GM12892 (cell line): ENCODE results near the gene TNPO3.

Experiments used
- POLR2A ChIP-seq: IDR thresholded peaks from 2 replicates; pipeline ENCODE4 v1.6.1; 2011; ENCODE audit warnings: low read depth, low read length, control low read depth
- POLR2AphosphoS5 ChIP-seq: IDR thresholded peaks from 2 replicates; pipeline ENCODE4 v1.6.1; 2011; ENCODE audit warnings: low read depth, low read length, control low read depth
- TAF1 ChIP-seq: IDR thresholded peaks from 2 replicates; pipeline ENCODE4 v1.6.1; 2011; ENCODE audit warnings: low read depth, mild to moderate bottlenecking, control low read depth, low read length, borderline replicate concordance

DNA sequence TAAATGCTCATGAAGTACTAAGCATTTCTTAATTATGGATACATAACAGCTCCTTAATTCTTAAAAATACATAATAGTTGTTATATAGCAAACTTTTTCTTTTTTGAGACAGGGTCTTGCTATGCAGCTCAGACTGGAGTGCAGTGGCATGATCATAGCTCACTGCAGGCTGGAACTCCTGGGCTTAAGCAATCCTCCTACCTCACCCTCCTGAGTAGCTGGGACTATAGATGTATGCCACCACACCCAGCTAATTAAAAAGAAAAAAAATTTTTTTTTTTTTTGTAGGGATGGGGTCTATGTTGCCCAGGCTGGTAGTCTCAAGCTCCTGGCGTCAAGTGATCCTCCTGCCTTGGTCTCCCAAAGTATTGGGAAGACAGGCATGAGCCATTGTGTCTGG lies 86.3 kb downstream of the TNPO3 start:
- TF ChIP-seq POLR2A = no peak
- TF ChIP-seq POLR2AphosphoS5 = no peak
- no peak for TF ChIP-seq TAF1
